Left ventricle myocardium inferior (tissue), 1 donor: ENCODE results near the gene NRL. TPM values are rescaled to one million over a fixed set of nuclear protein-coding genes. Genes with fewer than 3 reads are reported as not detected.

Experiments used
- DNase-seq: peaks from one replicate; pipeline ENCODE4 v3.0.0-alpha.2; 2020
- H3K27ac ChIP-seq: fragments of 200-600 bp; replicated peaks from 2 replicates; pipeline ENCODE4 v1.8.0; 2021
- H3K27me3 ChIP-seq: fragments of 200-600 bp; 2 replicates; pipeline ENCODE4 v1.8.0; 2021; ENCODE audit warnings: low read depth
- H3K36me3 ChIP-seq: fragments of 200-600 bp; 2 replicates; pipeline ENCODE4 v1.8.0; 2021
- H3K4me1 ChIP-seq: fragments of 200-600 bp; 2 replicates; pipeline ENCODE4 v1.8.0; 2021
- H3K4me3 ChIP-seq: fragments of 200-600 bp; 2 replicates; pipeline ENCODE4 v1.8.0; 2021; ENCODE audit warnings: mild to moderate bottlenecking, moderate library complexity
- H3K9me3 ChIP-seq: fragments of 200-600 bp; replicated peaks from 2 replicates; pipeline ENCODE4 v1.8.0; 2021
- intact Hi-C: fragments of 100-400 bp; cut with micrococcal nuclease; formaldehyde crosslinking; loops from one replicate; pipeline ENCODE4 v1.11.0; 2022
- total RNA-seq: library from RNA; stranded (reverse); fragmentation: NEBNext Ultra II Directional; extraction: Animal tissue kit (Norgen Biotek cat#: 25700); gene quantifications from one replicate; pipeline ENCODE4 v1.2.1, GENCODE V29; 2021
- TF ChIP-seq, protein P1 (sequence below): fragments of 200-600 bp; IDR thresholded peaks from 2 replicates; pipeline ENCODE4 v1.8.0; 2021; ENCODE audit warnings: antibody characterized with exemption, mild to moderate bottlenecking, borderline replicate concordance
- donor health status: DM: no; HTN: yes; CAD: no; lungs with severe emphysema.

NRL gene
- total RNA-seq, 1 donor from 2014 or later: 1.5 TPM

DNA sequence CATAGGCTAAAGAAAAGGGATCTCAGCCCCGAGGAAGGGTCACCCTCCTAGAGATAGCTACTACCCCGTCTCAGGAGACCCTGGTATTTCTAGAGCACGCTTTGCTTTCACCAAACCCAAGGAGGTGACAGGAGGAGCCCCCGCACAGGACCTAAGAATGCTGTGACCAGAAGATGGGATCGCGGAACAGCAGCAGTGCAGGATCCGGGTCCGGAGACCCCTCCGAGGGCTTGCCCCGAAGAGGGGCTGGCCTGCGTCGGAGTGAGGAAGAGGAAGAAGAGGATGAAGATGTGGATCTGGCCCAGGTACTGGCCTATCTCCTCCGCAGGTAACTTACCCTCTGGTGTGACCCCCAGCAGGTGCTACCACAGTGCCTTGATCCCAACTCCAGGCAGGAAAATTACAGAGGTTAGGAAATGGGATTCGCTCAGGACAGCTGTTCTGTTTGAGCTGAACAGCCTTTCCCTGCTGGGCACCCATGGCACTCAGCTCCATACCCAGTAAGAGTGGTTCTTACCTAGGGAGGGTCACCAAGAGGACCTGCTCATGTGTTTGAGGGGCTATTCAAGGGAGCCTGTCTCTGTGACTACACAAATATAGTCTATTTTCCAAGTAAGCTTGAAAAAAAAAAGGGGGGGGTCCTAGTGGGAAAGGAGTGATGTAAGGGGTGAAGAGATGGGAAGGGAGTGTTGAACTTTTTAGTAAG lies 826 bp upstream of the NRL start:
- Histone ChIP-seq H3K4me3 (peak overlapping the region; percentile 76), H3K36me3 (peaks cover 44% of the 10 kb centered on the region), H3K4me1 (peaks cover 35% of the 10 kb centered on the region), H3K27me3 (no peaks in the 10 kb centered on the region), H3K9me3 (no peaks in the 10 kb centered on the region), H3K27ac (peak overlapping the region; percentile 98)
- TF ChIP-seq, protein P1, sequence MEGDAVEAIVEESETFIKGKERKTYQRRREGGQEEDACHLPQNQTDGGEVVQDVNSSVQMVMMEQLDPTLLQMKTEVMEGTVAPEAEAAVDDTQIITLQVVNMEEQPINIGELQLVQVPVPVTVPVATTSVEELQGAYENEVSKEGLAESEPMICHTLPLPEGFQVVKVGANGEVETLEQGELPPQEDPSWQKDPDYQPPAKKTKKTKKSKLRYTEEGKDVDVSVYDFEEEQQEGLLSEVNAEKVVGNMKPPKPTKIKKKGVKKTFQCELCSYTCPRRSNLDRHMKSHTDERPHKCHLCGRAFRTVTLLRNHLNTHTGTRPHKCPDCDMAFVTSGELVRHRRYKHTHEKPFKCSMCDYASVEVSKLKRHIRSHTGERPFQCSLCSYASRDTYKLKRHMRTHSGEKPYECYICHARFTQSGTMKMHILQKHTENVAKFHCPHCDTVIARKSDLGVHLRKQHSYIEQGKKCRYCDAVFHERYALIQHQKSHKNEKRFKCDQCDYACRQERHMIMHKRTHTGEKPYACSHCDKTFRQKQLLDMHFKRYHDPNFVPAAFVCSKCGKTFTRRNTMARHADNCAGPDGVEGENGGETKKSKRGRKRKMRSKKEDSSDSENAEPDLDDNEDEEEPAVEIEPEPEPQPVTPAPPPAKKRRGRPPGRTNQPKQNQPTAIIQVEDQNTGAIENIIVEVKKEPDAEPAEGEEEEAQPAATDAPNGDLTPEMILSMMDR: no peak
- DNase-seq: no peak
- intact Hi-C loops: no loop called here

DNA sequence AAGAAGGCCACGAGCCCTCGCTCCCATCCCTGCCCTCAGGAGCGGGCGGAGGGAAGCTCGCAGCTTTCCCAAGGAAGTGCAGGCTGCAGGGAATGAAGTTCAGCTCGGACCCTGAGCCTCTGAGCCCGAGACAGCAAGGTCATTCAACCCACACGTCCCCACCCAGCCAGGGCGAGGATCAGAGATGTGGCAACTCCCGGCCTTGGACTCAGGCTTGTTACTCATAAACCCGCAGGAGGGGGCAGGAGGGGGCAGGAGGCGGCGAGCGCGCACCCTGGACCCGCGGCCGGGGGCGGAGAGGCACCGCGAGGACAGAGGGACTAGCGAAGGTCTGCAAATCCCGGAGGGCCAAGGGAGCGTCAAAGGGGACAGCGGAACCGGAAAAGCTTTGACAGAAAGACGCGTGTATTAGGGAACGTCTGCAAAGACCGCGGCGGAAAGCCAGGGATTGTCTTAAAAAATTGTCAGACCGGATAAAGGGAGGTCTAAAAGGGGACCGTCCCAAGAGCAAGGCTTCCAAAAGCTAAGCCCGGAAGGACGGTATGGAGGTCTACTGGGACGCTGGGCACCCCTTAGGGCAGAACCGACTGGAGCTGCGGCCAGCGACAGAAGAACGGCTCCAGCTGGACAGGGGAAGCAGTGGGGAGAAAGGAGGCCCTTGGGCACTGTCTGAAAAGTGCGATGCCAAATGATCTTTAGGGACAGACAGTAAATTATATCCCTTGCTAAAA lies 783 bp downstream of the NRL start:
- Histone ChIP-seq H3K4me1 (peaks cover 39% of the 10 kb centered on the region), H3K27ac (peak overlapping the region; percentile 98), H3K27me3 (no peaks in the 10 kb centered on the region), H3K36me3 (peaks cover 28% of the 10 kb centered on the region), H3K4me3 (peak overlapping the region; percentile 76), H3K9me3 (no peaks in the 10 kb centered on the region)
- DNase-seq: peak; percentile 86
- TF ChIP-seq, protein P1: no peak
- intact Hi-C loops: no loop called here

DNA sequence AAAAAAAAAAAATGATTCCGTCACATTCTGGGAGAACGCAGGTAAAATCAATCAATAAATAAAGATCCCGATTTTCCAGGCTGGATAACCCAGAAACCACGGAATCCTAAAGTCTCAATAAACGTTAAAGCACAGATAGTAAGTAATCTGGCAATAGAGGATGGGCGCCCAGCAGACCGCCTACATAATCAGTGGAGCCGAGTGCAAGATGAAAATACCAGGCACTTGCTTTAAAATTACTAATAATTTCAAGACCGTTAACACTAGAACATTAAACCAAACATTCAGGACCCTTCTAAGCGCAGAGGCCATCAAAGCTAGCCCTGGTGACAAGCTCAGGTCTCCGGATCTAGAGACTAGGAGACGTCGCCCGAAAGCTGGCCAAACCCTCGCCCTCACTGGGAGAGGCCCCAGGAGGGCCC lies 1.4 kb downstream of the NRL start:
- H3K9me3 ChIP-seq: no peaks in the 10 kb centered on the region
- peaks cover 44% of the 10 kb centered on the region for H3K4me1 ChIP-seq
- DNase-seq: no peak
- H3K27ac ChIP-seq: peak overlapping the region; percentile 98
- peaks cover 23% of the 10 kb centered on the region for H3K36me3 ChIP-seq
- intact Hi-C loops: no loop called here
- TF ChIP-seq, protein P1: no peak
- peak overlapping the region; percentile 76 for H3K4me3 ChIP-seq
- no peaks in the 10 kb centered on the region for H3K27me3 ChIP-seq

DNA sequence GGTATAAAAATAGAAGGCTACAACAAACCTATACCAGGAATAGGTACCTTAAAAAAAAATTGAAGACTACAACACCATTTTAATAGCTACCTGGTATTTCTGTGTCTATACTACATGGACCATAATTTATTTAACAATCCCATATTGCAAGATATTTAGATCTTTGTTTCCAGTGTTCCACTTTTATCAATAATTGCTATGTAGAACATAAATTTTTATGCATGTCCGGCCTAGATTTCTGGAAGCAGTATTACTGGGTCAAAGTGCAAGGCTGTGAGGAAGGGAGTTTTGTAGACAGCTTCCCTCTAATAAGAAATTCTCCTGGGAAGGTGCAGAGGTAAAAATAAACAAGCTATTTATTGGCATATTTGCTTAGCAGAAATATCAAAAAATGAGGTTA lies 4.2 kb downstream of the NRL start:
- no peak overlapping the region for H3K4me3 ChIP-seq
- intact Hi-C loops: no loop called here
- no peaks in the 10 kb centered on the region for H3K27me3 ChIP-seq
- peaks cover 25% of the 10 kb centered on the region for H3K4me1 ChIP-seq
- no peak overlapping the region for H3K27ac ChIP-seq
- no peaks in the 10 kb centered on the region for H3K36me3 ChIP-seq
- TF ChIP-seq, protein P1: no peak
- H3K9me3 ChIP-seq: no peaks in the 10 kb centered on the region
- DNase-seq: no peak

DNA sequence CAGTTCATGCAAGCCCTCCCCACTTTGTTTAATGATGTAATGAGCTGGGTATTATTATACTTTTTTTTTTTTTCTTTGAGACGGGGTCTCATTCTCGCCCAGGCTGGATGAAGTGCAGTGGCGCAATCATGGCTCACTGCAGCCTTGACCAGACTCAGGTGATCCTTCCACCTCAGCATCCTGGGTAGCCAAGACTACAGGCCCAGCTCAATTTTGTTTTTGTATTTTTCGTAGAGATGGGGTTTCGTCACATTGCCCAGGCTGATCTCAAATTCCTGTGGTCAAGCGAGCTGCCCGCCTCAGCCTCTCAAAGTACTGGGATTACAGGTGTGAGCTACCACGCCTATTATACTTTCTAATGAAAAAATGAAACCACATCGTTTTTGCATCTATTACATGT lies 4.7 kb downstream of the NRL start:
- H3K4me1 ChIP-seq: peaks cover 21% of the 10 kb centered on the region
- no peaks in the 10 kb centered on the region for H3K27me3 ChIP-seq
- TF ChIP-seq, protein P1: no peak
- H3K4me3 ChIP-seq: no peak overlapping the region
- no peaks in the 10 kb centered on the region for H3K9me3 ChIP-seq
- intact Hi-C loops: no loop called here
- H3K36me3 ChIP-seq: no peaks in the 10 kb centered on the region
- H3K27ac ChIP-seq: no peak overlapping the region
- DNase-seq: no peak
